Hypothalamus (tissue), 51 donors: ENCODE results near the gene NUP210L.
"Not testable (repeated sequence)": the region's sequence is repeated elsewhere in the genome, so short reads cannot be mapped to it uniquely, and the experiment has no call there.

Source experiments
- DNase-seq, 51 donors: peaks; one replicate each; lab custom pipeline; 2025; lab: John Stamatoyannopoulos, UW

NUP210L gene

GRCh38 chr1:154171223-154171583 lies 16.3 kb upstream of the NUP210L start:
- no peak for DNase-seq

- peak in 2 of 51 donors; percentile 14 to 25 for DNase-seq
Observed at GRCh38 chr1:154170547-154171222, 15.8 kb upstream of the NUP210L start.

- no peak for DNase-seq
Observed at GRCh38 chr1:154167461-154167860, 12.6 kb upstream of the NUP210L start.

- no peak for DNase-seq
Observed at GRCh38 chr1:154166207-154166606, 11.3 kb upstream of the NUP210L start.

GRCh38 chr1:154159554-154159953 lies 4.7 kb upstream of the NUP210L start:
- no peak for DNase-seq

GRCh38 chr1:154158307-154159125 lies 3.6 kb upstream of the NUP210L start:
- DNase-seq: no peak

- DNase-seq: no peak
Observed at GRCh38 chr1:154157520-154158306, 2.8 kb upstream of the NUP210L start.

- DNase-seq: peak in 2 of 51 donors; percentile 0
Observed at GRCh38 chr1:154155251-154155650, 378 bp upstream of the NUP210L start.

GRCh38 chr1:154154053-154154452 lies 820 bp downstream of the NUP210L start:
- DNase-seq: no peak

GRCh38 chr1:154151311-154151710 lies 3.6 kb downstream of the NUP210L start:
- no peak for DNase-seq

- DNase-seq: no peak
Observed at GRCh38 chr1:154148807-154149206, 6.1 kb downstream of the NUP210L start.

GRCh38 chr1:154147505-154147904 lies 7.4 kb downstream of the NUP210L start:
- DNase-seq: not testable (repeated sequence)

- DNase-seq: no peak
Observed at GRCh38 chr1:154145986-154146385, 8.9 kb downstream of the NUP210L start.

GRCh38 chr1:154142358-154142757 lies 12.5 kb downstream of the NUP210L start:
- DNase-seq: no peak

GRCh38 chr1:154141240-154141639 lies 13.6 kb downstream of the NUP210L start:
- DNase-seq: no peak

- no peak for DNase-seq
Observed at GRCh38 chr1:154137888-154138287, 17.0 kb downstream of the NUP210L start.

GRCh38 chr1:154133256-154133655 lies 21.6 kb downstream of the NUP210L start:
- DNase-seq: no peak

GRCh38 chr1:154129391-154129970 lies 25.4 kb downstream of the NUP210L start:
- no peak for DNase-seq

- DNase-seq: not testable (repeated sequence)
Observed at GRCh38 chr1:154123205-154123604, 31.7 kb downstream of the NUP210L start.

- DNase-seq: no peak
Observed at GRCh38 chr1:154117642-154118041, 37.2 kb downstream of the NUP210L start.

- no peak for DNase-seq
Observed at GRCh38 chr1:154115180-154115579, 39.7 kb downstream of the NUP210L start.
